A549 (cell line): ENCODE results near the gene ZNF786.

Source experiments
- BCL3 ChIP-seq: fragments of >200 bp; sonication (Bioruptor Twin); formaldehyde crosslinking; IDR thresholded peaks from 3 replicates; pipeline ENCODE4 v1.6.1; 2016
- CEBPB ChIP-seq, 2 experiments: fragments of >200 bp in 1 of 2; sonication (Bioruptor Twin) in 1 of 2; formaldehyde crosslinking in 1 of 2; IDR thresholded peaks; 2 replicates each; pipeline ENCODE4 v1.6.1; 2012 to 2016
- CHD2 ChIP-seq: fragments of 150-350 bp; IDR thresholded peaks from 2 replicates; pipeline ENCODE4 v1.6.1; 2014; ENCODE audit warnings: low read length; ENCODE audit not compliant: partially characterized antibody
- CTCF ChIP-seq: fragments of >200 bp; sonication (Bioruptor Twin); formaldehyde crosslinking; IDR thresholded peaks from 3 replicates; pipeline ENCODE4 v1.5.1; 2016
- EP300 ChIP-seq, 2 experiments: fragments of >200 bp; sonication (Bioruptor Twin); formaldehyde crosslinking; IDR thresholded peaks; 2 replicates in 1 of 2; 3 replicates in 1 of 2; pipeline ENCODE4 v1.6.1; 2016 to 2017
- JUN ChIP-seq, 2 experiments: fragments of >200 bp; sonication (Bioruptor Twin); formaldehyde crosslinking; IDR thresholded peaks; 2 replicates in 1 of 2; 3 replicates in 1 of 2; pipeline ENCODE4 v1.6.1; 2016 to 2017
- KDM5A ChIP-seq: fragments of 200-600 bp; sonication (generic); IDR thresholded peaks from 2 replicates; pipeline ENCODE4 v1.6.1; 2016; ENCODE audit warnings: antibody characterized with exemption, mild to moderate bottlenecking
- MAX ChIP-seq: IDR thresholded peaks from 2 replicates; pipeline ENCODE4 v1.6.1; 2012
- MYC ChIP-seq: IDR thresholded peaks from 2 replicates; pipeline ENCODE4 v1.6.1; 2012; ENCODE audit warnings: mild to moderate bottlenecking, inconsistent platforms, low read length, improper control_type of control experiment, borderline replicate concordance
- NR3C1 ChIP-seq: fragments of >200 bp; sonication (Bioruptor Twin); formaldehyde crosslinking; IDR thresholded peaks from 3 replicates; pipeline ENCODE4 v1.6.1; 2017
- POLR2A ChIP-seq: IDR thresholded peaks from 2 replicates; pipeline ENCODE4 v1.6.1; 2012; ENCODE audit warnings: mild to moderate bottlenecking, low read length

- TF ChIP-seq BCL3 (no peak), POLR2A (no peak), KDM5A (no peak), CTCF (no peak), NR3C1 (no peak), CHD2 (no peak), JUN (IDR thresholded peaks at IDR 0.05) (no peak), MAX (no peak), EP300 (IDR thresholded peaks at IDR 0.05) (no peak), CEBPB (IDR thresholded peaks at IDR 0.05) (no peak), MYC (no peak)
These were observed 53.8 kb downstream of the ZNF786 start for GRCh38 chr7:149036676-149037075.
